IPS-20b (cell line): ENCODE measurements around the gene DLD.
"Not testable (repeated sequence)": the region's sequence is repeated elsewhere in the genome, so short reads cannot be mapped to it uniquely, and the experiment has no call there.

Source experiments
- H3K27ac ChIP-seq: one replicate; pipeline ENCODE4 v1.5.1; 2013; ENCODE audit warnings: low read length
- H3K27me3 ChIP-seq: 2 replicates; pipeline ENCODE4 v1.6.1; 2013; ENCODE audit warnings: mild to moderate bottlenecking, low read length, inconsistent platforms; ENCODE audit not compliant: insufficient read depth
- H3K36me3 ChIP-seq: 2 replicates; pipeline ENCODE4 v1.6.1; 2013; ENCODE audit warnings: low read depth, mild to moderate bottlenecking, inconsistent platforms, low read length, moderate library complexity; ENCODE audit not compliant: insufficient read depth
- H3K4me1 ChIP-seq: 2 replicates; pipeline ENCODE4 v1.6.1; 2013; ENCODE audit warnings: mild to moderate bottlenecking, control low read depth, inconsistent platforms, low read length, moderate library complexity; ENCODE audit not compliant: insufficient read depth
- H3K4me3 ChIP-seq: 2 replicates; pipeline ENCODE4 v1.5.1; 2013; ENCODE audit warnings: mild to moderate bottlenecking, low read length, inconsistent platforms
- H3K9ac ChIP-seq: 2 replicates; pipeline ENCODE4 v1.6.1; 2013; ENCODE audit warnings: low read depth, mild to moderate bottlenecking, inconsistent platforms, low read length, moderate library complexity
- H3K9me3 ChIP-seq: 2 replicates; pipeline ENCODE4 v1.6.1; 2013; ENCODE audit warnings: mild to moderate bottlenecking, low read depth, low read length, inconsistent platforms; ENCODE audit not compliant: insufficient read depth

DLD gene

DNA sequence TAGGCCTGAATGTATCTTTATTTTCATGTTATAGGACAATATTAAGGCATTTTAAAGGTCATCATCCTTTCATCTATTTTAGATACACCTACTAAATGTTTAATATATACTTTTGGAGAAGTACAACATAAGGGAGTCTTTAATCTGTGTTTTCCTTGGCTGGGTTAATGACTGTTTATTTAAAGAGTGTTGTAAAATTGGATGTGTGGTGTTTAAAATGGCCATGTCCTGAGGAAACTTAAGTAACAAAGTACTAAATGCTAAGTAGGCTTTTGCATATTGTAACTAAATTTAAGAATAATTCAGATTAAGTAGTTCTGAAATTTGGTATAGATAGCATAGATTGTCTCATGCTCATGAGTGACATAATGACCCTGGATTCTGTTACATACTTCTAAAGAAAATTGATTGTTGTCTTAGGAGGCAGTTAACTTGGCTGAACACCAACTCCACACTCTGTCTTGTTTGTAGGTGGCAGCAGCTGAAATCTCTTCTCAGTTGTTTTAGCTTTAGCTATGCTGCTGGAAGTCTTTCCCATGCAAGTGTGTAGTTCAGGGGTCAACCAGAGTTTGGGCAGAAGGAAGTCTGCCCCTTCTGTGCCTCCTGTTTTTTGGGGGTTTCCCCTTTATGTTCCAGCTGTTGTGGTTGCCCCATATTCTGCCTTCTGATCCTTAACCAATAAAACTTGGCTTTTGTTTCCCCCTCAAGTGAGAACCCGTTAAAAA lies 29.2 kb downstream of the DLD start:
- Histone ChIP-seq H3K4me1 (peaks cover 10% of the 10 kb centered on the region; the same call in 1 of the 2 replicates), H3K9me3 (no peaks in the 10 kb centered on the region), H3K27me3 (no peaks in the 10 kb centered on the region), H3K4me3 (no peak overlapping the region), H3K27ac (no peak overlapping the region), H3K36me3 (peaks cover 90% of the 10 kb centered on the region), H3K9ac (no peak overlapping the region)

DNA sequence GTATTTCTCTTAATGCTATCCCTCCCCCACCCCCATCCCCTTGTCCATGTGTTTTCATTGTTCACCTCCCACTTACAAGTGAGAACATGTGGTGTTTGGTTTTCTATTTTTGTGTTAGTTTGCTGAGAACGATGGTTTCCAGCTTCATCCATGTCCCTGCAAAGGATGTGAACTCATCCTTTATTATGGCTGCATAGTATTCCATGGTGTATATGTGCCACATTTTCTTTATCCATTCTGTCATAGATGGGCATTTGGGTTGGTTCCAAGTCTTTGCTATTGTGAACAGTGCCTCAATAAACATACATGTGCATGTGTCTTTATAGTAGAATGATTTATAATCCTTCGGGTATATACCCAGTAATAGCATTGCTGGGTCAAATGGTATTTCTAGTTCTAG lies 30.8 kb downstream of the DLD start:
- H3K9ac ChIP-seq, H3K4me1 ChIP-seq, H3K4me3 ChIP-seq, H3K27ac ChIP-seq, H3K9me3 ChIP-seq, H3K27me3 ChIP-seq: not testable (repeated sequence)
- peaks cover 92% of the 10 kb centered on the region for H3K36me3 ChIP-seq

DNA sequence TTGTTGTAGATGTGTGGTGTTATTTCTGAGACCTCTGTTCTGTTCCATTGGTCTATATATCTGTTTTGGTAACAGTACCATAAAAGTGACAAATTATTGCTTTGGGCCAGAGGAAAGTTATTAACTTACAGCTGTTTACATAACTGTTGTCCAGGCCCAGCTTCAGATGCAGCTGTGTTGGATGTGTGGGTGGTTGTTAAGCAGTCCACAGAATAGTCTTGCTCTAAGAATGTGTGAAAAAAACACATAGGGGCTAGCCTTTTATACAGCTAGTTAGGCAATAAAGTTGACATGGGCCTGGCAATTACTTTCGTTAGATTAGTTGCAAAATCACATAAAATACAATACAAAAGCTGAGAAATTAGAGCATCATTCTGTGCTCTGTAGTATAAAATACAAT lies 31.9 kb downstream of the DLD start:
- no peaks in the 10 kb centered on the region for H3K9me3 ChIP-seq
- H3K27me3 ChIP-seq, result no peaks in the 10 kb centered on the region
- H3K4me3 ChIP-seq, result no peak overlapping the region
- peaks cover 10% of the 10 kb centered on the region; the same call in 1 of the 2 replicates for H3K4me1 ChIP-seq
- no peak overlapping the region for H3K9ac ChIP-seq
- no peak overlapping the region for H3K27ac ChIP-seq
- peaks cover 92% of the 10 kb centered on the region for H3K36me3 ChIP-seq

DNA sequence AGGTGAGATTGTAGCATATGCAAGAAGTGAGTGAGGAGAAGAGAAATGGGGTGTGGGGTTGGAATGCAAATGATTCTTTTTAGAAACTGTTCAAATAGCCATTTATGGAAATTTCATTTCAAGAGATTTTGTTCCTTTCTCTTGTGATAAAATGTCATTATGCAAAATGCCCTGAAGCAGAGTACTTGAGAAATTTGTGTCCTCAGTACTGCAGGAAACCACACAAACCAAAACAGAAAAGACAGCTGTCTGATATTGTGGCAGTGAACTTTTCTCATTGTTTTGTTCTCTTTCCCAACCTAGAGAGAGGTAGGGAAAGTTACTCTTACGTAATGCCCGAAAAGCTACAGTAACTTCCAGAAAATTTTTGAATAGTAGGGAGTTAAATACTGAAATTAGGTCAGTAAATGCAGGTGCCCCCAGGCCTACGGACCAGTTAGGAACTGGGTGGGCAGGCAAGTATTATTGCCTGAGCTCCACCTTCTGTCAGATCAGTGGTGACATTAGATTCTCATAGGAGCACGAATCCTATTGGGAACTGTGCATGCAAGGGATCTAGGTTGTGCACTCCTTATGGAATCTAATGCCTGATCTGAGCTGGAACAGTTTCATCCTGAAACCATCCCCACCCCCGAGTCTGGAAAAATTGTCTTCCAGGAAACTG lies 34.0 kb downstream of the DLD start:
- peaks cover 92% of the 10 kb centered on the region for H3K36me3 ChIP-seq
- H3K9ac ChIP-seq, result no peak overlapping the region
- no peaks in the 10 kb centered on the region for H3K9me3 ChIP-seq
- no peak overlapping the region for H3K4me3 ChIP-seq
- no peaks in the 10 kb centered on the region; the same call in 1 of the 2 replicates for H3K27me3 ChIP-seq
- H3K27ac ChIP-seq, result no peak overlapping the region
- peaks cover 10% of the 10 kb centered on the region; the same call in 1 of the 2 replicates for H3K4me1 ChIP-seq

DNA sequence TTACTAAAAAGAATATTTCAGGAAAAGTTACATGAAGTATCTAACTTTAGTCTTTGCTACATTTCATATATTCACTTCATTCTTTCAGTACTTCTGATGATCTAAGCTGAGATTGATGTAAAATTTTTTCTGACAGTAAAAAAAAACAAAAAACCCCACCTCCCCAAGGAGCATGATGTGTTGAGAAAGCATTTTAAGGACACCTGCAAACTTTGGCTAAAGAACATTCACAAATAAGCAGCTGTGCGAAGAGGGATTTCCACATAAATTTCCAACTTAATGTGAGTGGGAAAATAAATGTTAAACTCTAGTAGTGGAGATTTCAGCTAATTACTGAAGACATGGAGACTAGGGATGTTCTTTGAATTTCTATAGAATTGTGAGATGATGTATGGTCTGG lies 35.5 kb downstream of the DLD start:
- Histone ChIP-seq H3K9ac (no peak overlapping the region), H3K27me3 (peaks cover 7% of the 10 kb centered on the region; the same call in 1 of the 2 replicates), H3K4me3 (no peak overlapping the region), H3K36me3 (peaks cover 96% of the 10 kb centered on the region), H3K4me1 (peaks cover 14% of the 10 kb centered on the region; the same call in 1 of the 2 replicates), H3K27ac (no peak overlapping the region), H3K9me3 (no peaks in the 10 kb centered on the region)

DNA sequence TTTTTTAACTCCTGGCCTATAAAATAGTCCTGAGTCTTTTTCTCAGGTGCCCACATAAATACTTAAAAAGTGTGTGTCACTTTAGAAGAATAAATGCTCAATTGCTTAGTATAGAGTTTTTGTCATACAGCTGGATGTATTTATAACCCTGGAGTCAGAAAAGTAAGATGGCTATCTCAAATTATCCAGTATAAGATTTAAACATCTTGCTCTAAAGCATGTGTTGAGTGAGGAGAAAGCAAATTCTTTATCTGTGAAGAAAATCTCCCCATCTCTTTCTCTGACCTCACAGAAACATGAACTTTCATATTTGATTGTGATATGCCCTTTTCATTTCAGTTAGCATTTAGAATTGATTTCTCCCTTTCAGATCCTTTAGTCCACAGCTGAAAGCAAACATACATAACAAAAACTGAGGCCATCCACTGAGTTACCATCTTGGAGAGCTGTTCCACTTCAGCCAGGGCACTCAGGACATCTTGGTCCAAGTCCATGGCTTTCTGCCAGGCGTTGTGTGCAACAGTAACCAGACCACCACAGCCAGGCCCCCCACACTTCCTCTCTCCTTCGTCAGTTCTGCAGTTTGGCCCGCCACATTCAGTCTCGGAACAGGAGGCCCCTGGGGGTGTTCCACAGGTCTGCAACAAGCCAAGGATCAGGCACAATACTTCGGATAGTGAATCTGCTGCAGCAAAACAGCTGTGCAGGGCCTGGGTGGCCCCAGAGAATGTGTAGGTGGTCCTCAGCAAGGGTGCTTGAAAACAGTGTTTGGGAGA lies 40.9 kb downstream of the DLD start:
- no peaks in the 10 kb centered on the region for H3K9me3 ChIP-seq
- H3K4me3 ChIP-seq, result peak overlapping the region; percentile 47
- H3K27me3 ChIP-seq, result peaks cover 13% of the 10 kb centered on the region; the same call in 1 of the 2 replicates
- H3K9ac ChIP-seq, result peak overlapping the region; percentile 60
- no peak overlapping the region for H3K27ac ChIP-seq
- H3K4me1 ChIP-seq, result peaks cover 53% of the 10 kb centered on the region
- peaks cover 56% of the 10 kb centered on the region for H3K36me3 ChIP-seq

DNA sequence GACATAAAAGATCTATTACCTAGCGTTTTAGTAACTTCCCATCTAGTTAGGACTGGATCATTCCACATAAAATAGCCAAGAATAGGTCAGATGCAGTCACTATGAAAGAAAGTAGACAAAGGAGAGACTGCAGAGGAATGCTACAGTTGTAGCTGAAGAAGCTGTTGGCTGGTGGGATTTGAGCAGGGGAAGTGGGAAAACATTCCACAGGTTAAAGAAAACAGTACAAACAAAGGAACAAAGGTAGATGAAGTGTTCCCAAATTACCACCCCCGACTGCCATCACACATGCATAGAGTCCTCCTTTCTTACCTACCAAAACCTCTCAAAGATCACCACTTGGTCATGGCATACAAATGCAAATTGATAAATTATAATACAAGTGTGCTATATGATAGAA lies 41.8 kb downstream of the DLD start:
- peaks cover 60% of the 10 kb centered on the region for H3K4me1 ChIP-seq
- H3K4me3 ChIP-seq, result peak overlapping the region; percentile 47
- no peaks in the 10 kb centered on the region for H3K9me3 ChIP-seq
- no peak overlapping the region for H3K27ac ChIP-seq
- H3K27me3 ChIP-seq, result peaks cover 13% of the 10 kb centered on the region; the same call in 1 of the 2 replicates
- peak overlapping the region; percentile 60 for H3K9ac ChIP-seq
- peaks cover 49% of the 10 kb centered on the region for H3K36me3 ChIP-seq

DNA sequence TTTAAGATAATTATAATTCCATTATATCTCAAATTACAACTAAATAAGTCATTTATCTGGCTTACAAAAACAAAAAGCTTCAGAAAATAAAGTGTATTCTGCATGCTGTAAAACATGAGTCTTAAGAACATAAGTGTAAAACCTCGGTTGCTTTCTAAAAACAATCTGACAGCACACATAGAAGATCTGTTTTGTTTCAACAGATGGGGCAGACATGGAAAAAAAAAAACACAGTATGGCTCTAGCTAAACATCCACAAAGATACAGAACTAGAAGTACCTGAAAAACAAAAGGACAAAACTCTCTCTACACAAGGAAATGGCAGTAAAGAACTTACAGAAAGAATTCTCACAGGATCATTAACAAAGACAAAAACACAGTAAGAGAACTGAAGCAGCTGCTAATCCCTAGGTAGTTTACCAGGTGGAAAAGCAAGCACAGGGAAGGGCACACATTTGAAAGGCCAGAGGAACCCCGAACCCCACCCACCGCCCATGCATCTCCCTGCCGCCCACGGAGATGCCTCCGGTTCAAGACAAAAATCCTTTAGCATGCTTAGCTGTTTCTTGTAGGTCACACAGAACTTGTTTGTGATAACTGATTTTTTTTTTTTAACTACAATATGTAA lies 42.5 kb downstream of the DLD start:
- Histone ChIP-seq H3K9ac (peak overlapping the region; percentile 1), H3K36me3 (peaks cover 44% of the 10 kb centered on the region), H3K4me1 (peaks cover 60% of the 10 kb centered on the region)

DNA sequence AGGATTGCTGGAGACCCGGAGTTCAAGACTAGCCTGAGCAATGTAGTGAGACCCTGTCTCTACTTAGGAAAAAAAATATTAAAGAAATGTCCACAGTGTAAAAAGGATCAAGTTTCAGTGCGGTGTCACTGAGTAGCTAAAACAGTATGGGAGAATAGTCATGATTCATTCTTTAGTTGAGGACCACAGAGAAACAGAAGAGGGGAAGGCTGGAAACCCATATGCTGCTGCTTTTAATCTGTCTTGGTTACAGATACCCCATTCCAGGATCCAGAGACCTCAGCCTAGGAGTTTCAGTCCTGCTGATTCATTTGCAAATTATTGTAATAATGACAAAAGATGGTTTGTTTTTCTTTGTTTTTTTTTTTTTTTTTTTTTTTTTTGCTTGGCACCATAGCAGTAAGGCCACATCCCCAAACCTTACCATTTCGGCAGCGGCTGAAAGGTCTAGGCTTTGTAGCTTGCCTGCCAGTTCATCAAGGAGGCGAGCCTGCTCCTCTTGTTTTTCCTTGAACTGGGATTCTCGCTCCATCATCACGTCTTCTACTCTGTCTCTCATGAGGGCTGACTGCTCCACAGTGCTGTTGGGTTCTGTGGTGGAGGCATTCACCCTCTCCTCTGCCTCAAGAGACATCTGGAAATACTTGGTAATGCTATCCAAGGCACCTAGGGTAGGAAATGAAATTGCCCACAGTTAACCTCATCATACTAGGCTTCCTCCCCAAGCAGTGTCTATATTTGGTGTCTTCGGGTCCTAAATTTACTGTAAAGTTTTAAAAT lies 44.2 kb downstream of the DLD start:
- no peaks in the 10 kb centered on the region for H3K9me3 ChIP-seq
- peaks cover 13% of the 10 kb centered on the region; the same call in 1 of the 2 replicates for H3K27me3 ChIP-seq
- H3K4me1 ChIP-seq, result peaks cover 60% of the 10 kb centered on the region
- peak overlapping the region; percentile 22; the same call in 1 of the 2 replicates for H3K4me3 ChIP-seq
- H3K27ac ChIP-seq, result no peak overlapping the region
- peaks cover 37% of the 10 kb centered on the region for H3K36me3 ChIP-seq
- peak overlapping the region; percentile 26; the same call in 1 of the 2 replicates for H3K9ac ChIP-seq

More for the DNA sequence above, 42.5 kb downstream of the DLD start:
- Histone ChIP-seq H3K4me3 (peak overlapping the region; percentile 47; the same call in 1 of the 2 replicates), H3K27ac (no peak overlapping the region), H3K9me3 (no peaks in the 10 kb centered on the region), H3K27me3 (peaks cover 13% of the 10 kb centered on the region; the same call in 1 of the 2 replicates)

DNA sequence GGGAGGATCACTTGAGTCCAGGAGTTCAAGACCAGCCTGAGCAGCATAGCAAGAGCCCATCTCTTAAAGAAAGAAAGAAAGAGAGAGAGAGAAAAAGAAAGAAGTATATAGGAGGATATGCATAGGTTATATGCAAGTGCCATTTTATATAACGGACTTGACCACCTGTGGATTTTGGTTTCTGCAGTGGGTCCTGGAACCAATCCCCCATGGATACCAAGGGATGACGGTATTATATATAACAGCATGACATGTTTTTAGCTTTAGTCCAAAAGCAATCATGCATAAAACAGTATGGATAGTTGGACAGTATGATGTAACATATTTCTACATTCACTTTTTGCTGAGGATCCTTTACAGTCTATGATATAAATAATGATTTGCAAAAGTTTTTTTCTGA lies 45.3 kb downstream of the DLD start:
- peaks cover 8% of the 10 kb centered on the region; the same call in 1 of the 2 replicates for H3K27me3 ChIP-seq
- H3K9me3 ChIP-seq, result no peaks in the 10 kb centered on the region
- H3K9ac ChIP-seq, result no peak overlapping the region
- H3K4me3 ChIP-seq, result no peak overlapping the region
- H3K27ac ChIP-seq, result no peak overlapping the region
- H3K36me3 ChIP-seq, result peaks cover 37% of the 10 kb centered on the region
- peaks cover 58% of the 10 kb centered on the region for H3K4me1 ChIP-seq
